Measurements from ENCODE around the gene SREK1. TPM values are rescaled to one million over a fixed set of nuclear protein-coding genes. Genes with fewer than 3 reads are reported as not detected.

SREK1 gene
- total RNA-seq, 3 donors from 2014 or later (not counting 1 experiment from before 2014, with no cell fraction given), result 151 to 177 (median 168) TPM

DNA sequence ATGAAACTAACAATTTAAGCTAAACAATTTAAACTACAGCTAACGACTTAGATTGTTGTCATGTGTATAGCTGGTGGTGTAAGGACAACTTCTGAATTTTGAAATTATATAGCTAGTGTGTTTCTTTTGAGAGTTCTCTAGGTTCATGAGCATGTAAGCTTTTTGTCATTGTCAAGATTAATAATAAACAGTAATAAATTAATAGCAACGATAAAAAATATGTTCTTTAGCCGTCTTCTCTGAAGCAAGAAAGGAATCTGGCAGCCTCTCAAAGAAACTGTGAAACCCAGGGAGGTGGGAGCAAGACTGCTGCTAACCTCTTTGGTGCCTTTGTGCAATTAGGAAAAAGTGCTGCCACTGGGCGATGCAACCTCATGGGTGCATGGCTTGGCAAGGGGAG is 59.4 kb downstream of the SREK1 start:
- H3K27ac Mint-ChIP-seq, result no peak overlapping the region
- no peak for ATAC-seq
- 92% methylated on average over 4 of the region's 4 CpGs for WGBS (ENCODE audit: insufficient coverage)

GRCh38 chr5:66206465-66206864 is 62.4 kb downstream of the SREK1 start:
- no peaks in the 10 kb centered on the region for H3K27me3 ChIP-seq (ENCODE audit: control insufficient read depth, insufficient read depth, low read length)
- no peaks in the 10 kb centered on the region for H3K9me3 ChIP-seq (ENCODE audit: control insufficient read depth, insufficient read depth, low read length)
- no peaks in the 10 kb centered on the region for H3K36me3 ChIP-seq (ENCODE audit: control insufficient read depth, insufficient read depth, low read length)
- peaks cover 19% of the 10 kb centered on the region for H3K36me3 Mint-ChIP-seq
- DNase-seq (no peak), ATAC-seq (no peak)
- 97% methylated on average over 4 of the region's 5 CpGs for WGBS (ENCODE audit: insufficient coverage)
- H3K9me3 Mint-ChIP-seq, result no peaks in the 10 kb centered on the region
- no peaks in the 10 kb centered on the region for H3K4me1 ChIP-seq (ENCODE audit: control insufficient read depth, insufficient read depth, low read length)
- no peak overlapping the region for H3K4me3 Mint-ChIP-seq
- H3K27me3 Mint-ChIP-seq (ENCODE audit: low read depth in 2 of 2), result no peaks in the 10 kb centered on the region
- intact Hi-C loops (cut with micrococcal nuclease), result no loop called here
- no peak overlapping the region for H3K27ac Mint-ChIP-seq
- TF ChIP-seq, protein P1, sequence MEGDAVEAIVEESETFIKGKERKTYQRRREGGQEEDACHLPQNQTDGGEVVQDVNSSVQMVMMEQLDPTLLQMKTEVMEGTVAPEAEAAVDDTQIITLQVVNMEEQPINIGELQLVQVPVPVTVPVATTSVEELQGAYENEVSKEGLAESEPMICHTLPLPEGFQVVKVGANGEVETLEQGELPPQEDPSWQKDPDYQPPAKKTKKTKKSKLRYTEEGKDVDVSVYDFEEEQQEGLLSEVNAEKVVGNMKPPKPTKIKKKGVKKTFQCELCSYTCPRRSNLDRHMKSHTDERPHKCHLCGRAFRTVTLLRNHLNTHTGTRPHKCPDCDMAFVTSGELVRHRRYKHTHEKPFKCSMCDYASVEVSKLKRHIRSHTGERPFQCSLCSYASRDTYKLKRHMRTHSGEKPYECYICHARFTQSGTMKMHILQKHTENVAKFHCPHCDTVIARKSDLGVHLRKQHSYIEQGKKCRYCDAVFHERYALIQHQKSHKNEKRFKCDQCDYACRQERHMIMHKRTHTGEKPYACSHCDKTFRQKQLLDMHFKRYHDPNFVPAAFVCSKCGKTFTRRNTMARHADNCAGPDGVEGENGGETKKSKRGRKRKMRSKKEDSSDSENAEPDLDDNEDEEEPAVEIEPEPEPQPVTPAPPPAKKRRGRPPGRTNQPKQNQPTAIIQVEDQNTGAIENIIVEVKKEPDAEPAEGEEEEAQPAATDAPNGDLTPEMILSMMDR (IDR thresholded peaks at IDR 0.05), result no peak
- H3K4me3 ChIP-seq (ENCODE audit: low read length), result no peak overlapping the region
- no peaks in the 10 kb centered on the region for H3K4me1 Mint-ChIP-seq
- no peak overlapping the region for H3K27ac ChIP-seq (ENCODE audit: low read length)

More for the DNA sequence above, 59.4 kb downstream of the SREK1 start:
- no peak for DNase-seq
- H3K4me3 Mint-ChIP-seq, result no peak overlapping the region
- TF ChIP-seq, protein P1 (IDR thresholded peaks at IDR 0.05), result no peak
- H3K4me1 Mint-ChIP-seq, result no peaks in the 10 kb centered on the region
- H3K27me3 Mint-ChIP-seq (ENCODE audit: low read depth in 2 of 2), result no peaks in the 10 kb centered on the region
- no peaks in the 10 kb centered on the region for H3K9me3 ChIP-seq (ENCODE audit: control insufficient read depth, insufficient read depth, low read length)
- H3K27ac ChIP-seq (ENCODE audit: low read length), result no peak overlapping the region
- intact Hi-C loops (cut with micrococcal nuclease), result no loop called here
- H3K4me1 ChIP-seq (ENCODE audit: control insufficient read depth, insufficient read depth, low read length), result no peaks in the 10 kb centered on the region
- H3K36me3 Mint-ChIP-seq, result peaks cover 20% of the 10 kb centered on the region
- H3K27me3 ChIP-seq (ENCODE audit: control insufficient read depth, insufficient read depth, low read length), result no peaks in the 10 kb centered on the region
- no peaks in the 10 kb centered on the region for H3K9me3 Mint-ChIP-seq
- H3K4me3 ChIP-seq (ENCODE audit: low read length), result no peak overlapping the region
- no peaks in the 10 kb centered on the region for H3K36me3 ChIP-seq (ENCODE audit: control insufficient read depth, insufficient read depth, low read length)

GRCh38 chr5:66207800-66208561 is 63.9 kb downstream of the SREK1 start:
- Mint-ChIP-seq H3K27me3 (ENCODE audit: low read depth in 2 of 2) (no peaks in the 10 kb centered on the region), H3K9me3 (no peaks in the 10 kb centered on the region), H3K4me3 (no peak overlapping the region), H3K27ac (no peak overlapping the region), H3K4me1 (no peaks in the 10 kb centered on the region), H3K36me3 (peaks cover 12% of the 10 kb centered on the region)
- no peak overlapping the region for H3K4me3 ChIP-seq (ENCODE audit: low read length)
- H3K27me3 ChIP-seq (ENCODE audit: control insufficient read depth, insufficient read depth, low read length), result no peaks in the 10 kb centered on the region
- no peak overlapping the region for H3K27ac ChIP-seq (ENCODE audit: low read length)
- no peak for DNase-seq
- no peaks in the 10 kb centered on the region for H3K9me3 ChIP-seq (ENCODE audit: control insufficient read depth, insufficient read depth, low read length)
- WGBS (ENCODE audit: insufficient coverage), result 76% methylated on average over 10 of the region's 10 CpGs
- TF ChIP-seq, protein P1 (IDR thresholded peaks at IDR 0.05), result no peak
- ATAC-seq, result no peak
- H3K4me1 ChIP-seq (ENCODE audit: control insufficient read depth, insufficient read depth, low read length), result no peaks in the 10 kb centered on the region
- intact Hi-C loops (cut with micrococcal nuclease), result no loop called here
- H3K36me3 ChIP-seq (ENCODE audit: control insufficient read depth, insufficient read depth, low read length), result no peaks in the 10 kb centered on the region

DNA sequence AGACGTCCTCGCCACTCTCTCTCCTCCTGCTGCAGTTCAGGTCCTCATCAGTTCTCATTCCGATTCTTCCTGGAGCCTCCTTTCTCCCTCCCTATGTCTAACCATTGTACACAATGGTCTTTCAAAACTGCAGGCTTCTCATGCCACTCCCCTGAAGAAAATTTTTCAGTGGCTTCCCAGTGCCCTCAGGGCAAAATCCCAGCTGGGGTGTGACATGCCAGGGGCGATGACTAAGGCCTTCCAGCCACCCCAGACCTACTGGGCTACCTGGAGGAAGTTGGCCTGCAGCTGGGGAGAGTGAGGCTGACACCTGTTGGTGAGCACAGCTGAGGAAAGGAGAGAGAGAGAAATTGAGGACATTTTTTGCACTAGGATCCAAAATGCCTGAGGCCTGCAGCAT is 65.2 kb downstream of the SREK1 start:
- H3K4me3 ChIP-seq (ENCODE audit: low read length), result no peak overlapping the region
- no peaks in the 10 kb centered on the region for H3K4me1 Mint-ChIP-seq
- H3K27ac Mint-ChIP-seq, result no peak overlapping the region
- no peak overlapping the region for H3K4me3 Mint-ChIP-seq
- H3K27ac ChIP-seq (ENCODE audit: low read length), result no peak overlapping the region
- WGBS (ENCODE audit: insufficient coverage), result 84% methylated on average over 4 of the region's 4 CpGs
- no peaks in the 10 kb centered on the region for H3K36me3 ChIP-seq (ENCODE audit: control insufficient read depth, insufficient read depth, low read length)
- intact Hi-C loops (cut with micrococcal nuclease), result no loop called here
- no peaks in the 10 kb centered on the region for H3K9me3 Mint-ChIP-seq
- H3K9me3 ChIP-seq (ENCODE audit: control insufficient read depth, insufficient read depth, low read length), result no peaks in the 10 kb centered on the region
- DNase-seq, result no peak
- H3K4me1 ChIP-seq (ENCODE audit: control insufficient read depth, insufficient read depth, low read length), result no peaks in the 10 kb centered on the region
- TF ChIP-seq, protein P1 (IDR thresholded peaks at IDR 0.05), result no peak
- H3K27me3 Mint-ChIP-seq (ENCODE audit: low read depth in 2 of 2), result no peaks in the 10 kb centered on the region
- H3K36me3 Mint-ChIP-seq, result peaks cover 12% of the 10 kb centered on the region
- H3K27me3 ChIP-seq (ENCODE audit: control insufficient read depth, insufficient read depth, low read length), result no peaks in the 10 kb centered on the region
- no peak for ATAC-seq

Data from natural killer cell (primary cell).